ENCODE measurements around the gene SLC22A31.
"Not testable (repeated sequence)": the region's sequence is repeated elsewhere in the genome, so short reads cannot be mapped to it uniquely, and the experiment has no call there.

Gene SLC22A31

DNA sequence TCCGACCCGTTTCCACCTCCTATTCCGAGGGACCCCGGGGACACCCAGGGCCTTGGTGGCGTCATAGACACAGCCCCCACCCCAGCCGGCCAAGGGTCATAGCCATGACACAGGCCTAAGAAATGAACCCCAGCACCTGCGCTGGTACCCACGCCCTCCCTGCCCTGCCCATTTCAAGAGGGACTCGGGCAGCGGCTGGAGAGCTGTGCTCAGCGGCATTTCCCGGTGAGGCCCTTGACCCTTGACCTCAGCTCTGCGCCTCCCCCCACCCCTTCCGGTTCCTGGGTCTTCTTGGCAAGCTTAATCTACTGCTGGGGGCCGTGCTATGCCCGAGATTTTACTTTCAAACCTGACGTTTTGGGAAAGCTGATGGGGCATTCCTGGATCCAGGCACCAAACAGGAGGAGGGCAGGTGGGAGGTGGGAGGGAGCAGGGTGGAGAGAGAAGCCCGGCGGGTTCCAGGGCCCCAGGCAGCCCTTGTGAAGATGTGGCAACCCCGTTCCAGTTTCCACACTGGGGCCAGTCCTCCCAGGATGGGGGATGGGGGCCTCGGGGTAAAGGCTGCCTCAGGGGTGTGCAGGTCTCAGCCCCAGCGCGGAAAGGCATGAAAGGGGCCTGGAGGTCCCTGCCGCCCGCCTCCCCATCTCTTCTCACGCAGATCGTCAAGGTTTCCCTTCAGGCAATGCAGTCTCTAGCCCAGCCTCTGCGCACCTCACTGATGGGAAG, at the start of gene SLC22A31:
TSS of gene SLC22A31 (minus strand) at position 414 of the 726 bp plus-strand sequence. CDS start at position 378, 36 bp downstream.
- no peak for DNase-seq

DNA sequence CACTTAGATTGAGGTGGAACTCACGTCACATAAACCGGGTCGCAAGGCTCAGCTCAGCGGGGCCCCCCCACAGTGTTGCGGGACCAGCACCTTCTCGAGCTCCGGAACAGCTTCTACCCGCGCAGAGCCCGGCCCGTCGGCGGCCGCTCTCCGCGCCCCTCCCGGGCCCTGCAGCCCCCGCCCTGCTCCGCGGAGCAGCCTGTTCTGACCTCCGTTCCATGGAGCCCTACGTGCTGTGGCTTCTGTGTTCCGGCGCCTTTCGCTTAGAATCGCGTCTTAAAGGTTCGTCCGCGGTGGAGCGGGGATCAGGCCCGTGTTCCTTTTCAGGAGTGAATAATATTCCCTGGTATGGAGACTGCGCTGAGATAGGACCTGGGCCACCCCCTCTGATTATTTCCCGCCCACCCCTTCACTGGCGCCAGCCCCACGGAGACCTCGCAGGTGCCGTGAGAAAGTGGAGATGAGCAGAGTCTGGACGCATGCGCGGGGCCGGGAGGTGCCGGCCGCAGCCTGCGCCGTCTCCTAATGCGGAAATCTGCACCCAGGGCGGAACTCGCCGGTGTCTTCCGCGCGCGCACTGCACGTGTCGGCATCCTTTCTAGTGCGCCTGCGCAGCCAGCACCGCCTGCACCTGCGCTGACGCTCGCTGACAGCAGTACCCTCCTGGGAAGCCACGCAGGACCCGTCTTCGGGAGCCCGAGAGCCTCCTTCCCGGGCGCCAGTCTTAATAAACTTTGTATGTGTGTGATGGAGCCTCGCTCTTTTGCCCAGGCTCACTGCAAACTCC, 48.1 kb upstream of the SLC22A31 start:
- DNase-seq, result no peak

DNA sequence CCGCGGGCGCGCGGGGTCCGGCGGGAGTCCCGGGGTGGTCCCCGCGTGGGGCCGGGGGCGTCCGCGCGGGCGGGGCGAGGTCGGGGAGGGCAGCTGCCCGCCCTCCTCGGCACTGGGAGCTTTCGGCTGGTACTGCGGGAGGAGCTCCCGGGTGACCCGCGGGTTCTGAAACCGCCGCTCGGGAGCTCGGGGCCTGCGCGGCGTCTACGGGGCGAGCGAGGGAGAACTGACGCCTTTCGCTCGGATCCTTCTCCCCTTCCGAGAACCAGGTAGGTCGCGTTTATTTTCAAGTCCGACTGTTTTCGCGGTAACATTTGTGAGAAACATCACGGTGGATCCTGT, 47.4 kb upstream of the SLC22A31 start:
- DNase-seq, result not testable (repeated sequence)

DNA sequence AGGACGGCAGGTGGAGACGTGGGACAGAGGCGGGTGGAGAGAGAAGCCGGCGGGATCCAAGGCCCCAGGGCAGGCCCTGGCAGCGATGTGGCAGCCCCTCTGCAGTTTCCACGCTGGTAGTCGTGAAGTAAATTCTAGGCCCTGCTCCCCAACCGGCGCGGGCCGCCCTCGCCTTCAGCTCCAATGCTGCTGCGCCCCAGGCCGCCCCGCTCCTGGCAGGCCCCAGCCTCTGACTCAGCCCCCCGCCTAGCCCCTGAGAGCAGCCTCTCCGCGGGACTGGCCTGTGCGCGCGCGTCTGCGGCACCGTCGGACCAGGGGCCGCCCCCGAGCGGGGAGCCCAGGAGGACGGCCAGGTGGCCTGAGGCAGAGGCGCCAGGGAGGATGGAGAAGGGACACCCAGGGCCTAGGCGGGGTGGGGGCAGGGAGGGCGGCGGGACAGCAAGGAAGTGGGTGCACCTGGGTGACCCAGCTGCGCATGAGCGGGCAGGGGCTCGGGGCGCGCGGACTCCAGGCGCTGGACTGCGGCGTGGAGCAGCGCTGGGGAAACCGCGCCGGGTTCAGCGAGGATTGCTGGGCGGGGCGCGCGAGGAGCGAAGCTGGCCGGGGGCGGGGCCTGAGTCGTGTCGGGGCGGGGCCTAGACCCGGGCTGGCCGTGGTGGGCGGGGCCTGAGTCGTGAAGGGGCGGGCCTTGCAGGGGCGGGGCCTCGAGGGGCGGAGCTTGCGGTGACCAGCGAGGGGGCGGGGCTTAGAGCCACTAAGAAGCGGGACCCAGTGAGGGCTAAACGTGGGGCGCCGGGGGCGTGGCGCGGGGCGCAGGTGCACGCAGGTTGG, 46.8 kb upstream of the SLC22A31 start:
- DNase-seq, result peak; percentile 79

GRCh38 chr16:89246383-89246902, 46.1 kb upstream of the SLC22A31 start:
- no peak for DNase-seq

DNA sequence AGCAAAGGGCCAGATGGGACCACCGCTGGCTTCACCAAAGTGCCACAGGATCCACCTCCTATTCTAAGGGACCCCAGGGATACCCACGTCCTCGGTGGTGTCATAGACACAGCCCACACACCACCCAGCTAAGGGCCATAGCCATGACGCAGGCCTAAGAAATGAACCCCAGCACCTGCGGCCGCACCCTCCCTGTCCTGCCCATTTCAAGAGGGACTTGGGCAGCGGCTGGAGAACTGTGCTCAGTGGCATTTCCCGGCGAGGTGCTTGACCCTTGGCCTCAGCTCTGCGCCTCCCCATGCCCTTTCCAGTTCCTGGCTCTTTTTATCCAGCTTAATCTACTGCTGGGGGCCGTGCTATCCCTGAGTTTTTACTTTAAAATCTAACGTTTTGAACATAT, 44.4 kb upstream of the SLC22A31 start:
- DNase-seq, result no peak

DNA sequence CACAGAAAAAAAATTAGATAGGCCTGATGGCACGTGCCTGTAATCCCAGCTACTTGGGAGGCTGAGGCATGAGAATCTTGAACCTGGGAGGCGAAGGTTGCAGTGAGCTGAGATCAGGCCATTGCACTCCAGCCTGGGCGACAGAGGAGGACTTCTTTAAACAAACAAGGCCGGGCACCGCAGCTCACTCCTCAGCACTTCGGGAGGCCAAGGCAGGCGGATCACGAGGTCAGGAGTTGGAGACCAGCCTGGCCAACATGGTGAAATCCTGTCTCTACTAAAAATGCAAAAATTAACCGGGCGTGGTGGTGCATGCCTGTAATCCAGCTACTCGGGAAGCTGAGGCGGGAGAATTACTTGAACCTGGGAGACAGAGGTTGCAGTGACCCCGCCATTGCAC, 43.9 kb upstream of the SLC22A31 start:
- not testable (repeated sequence) for DNase-seq

DNA sequence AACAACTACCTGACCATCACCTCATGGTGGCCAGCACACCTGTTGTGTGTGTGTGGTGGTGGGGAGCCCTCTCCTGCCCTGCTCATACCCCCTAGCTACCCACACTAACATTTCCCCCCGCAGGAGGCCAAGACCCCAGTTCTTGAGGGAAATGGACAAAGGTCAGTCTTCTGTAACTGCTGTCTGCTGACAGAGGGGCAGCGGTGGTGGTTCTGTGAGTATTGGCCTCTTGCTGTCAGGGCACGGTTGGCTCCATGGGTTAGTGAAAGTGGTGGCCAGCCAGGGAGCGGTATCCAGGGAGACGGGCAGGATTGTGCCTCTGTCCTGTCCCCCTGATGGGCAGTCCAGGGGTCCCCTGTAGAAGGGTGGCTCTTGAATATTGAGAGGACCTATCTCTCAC, 43.3 kb upstream of the SLC22A31 start:
- DNase-seq, result no peak

GRCh38 chr16:89242795-89243200, 42.5 kb upstream of the SLC22A31 start:
- DNase-seq, result no peak

GRCh38 chr16:89241187-89242007, 41.1 kb upstream of the SLC22A31 start:
- DNase-seq, result peak; percentile 67

GRCh38 chr16:89237733-89238132, 37.4 kb upstream of the SLC22A31 start:
- DNase-seq, result no peak

DNA sequence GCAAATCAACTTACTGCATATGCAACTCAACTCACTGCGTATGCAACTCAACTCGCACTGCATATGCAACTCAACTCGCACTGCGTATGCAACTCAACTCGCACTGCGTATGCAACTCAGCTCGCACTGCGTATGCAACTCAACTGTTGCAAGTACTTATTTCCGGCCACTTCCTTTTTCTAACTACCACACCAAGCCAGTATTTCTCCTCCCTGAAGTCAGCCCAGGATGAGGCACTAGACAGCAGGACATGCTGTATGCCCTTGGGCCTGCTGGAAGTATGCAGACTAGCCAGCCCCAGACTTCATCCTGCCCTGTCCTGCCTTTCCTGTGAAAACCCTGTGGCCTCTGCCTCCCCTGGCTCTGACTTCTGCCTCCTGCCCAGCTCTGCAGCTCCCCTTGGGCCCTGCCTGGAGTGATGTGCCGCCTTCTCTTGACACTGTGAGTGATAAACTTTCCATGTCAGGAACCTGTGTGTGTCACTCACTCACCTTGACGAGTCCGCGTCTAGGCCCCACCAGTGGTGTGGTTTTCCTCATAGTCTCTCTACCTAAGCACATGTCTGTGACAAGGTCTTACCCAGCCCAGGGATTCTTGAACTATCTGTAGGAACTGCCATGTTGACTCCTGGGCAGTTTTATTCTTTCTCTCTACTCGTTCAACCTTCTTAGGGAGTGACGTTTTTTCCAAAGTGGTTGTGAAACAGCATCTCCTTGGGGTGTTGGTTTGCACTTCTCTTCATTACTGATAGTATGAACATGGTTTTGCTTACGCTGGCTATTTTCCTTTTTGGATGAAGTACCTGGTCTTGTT, 33.5 kb upstream of the SLC22A31 start:
- DNase-seq, result no peak

DNA sequence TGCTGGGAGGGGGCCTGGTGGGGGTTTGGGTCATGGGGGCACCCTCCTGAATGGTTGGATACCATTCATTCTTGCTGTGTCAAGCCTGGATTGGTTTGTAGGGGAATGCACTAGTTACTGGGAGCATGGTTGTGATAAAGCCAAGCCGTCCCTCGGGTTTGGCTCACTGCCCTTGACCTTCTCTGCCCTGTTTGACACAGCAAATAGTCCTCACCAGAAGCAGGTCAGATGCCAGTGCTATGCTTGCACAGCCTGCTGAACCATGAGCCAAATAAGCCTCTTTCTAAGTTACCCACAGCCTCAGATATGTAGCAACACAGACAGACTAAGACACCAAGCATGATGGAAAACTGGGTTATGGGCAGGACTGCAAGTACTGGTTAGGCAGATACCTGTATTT, 31.8 kb upstream of the SLC22A31 start:
- no peak for DNase-seq

DNA sequence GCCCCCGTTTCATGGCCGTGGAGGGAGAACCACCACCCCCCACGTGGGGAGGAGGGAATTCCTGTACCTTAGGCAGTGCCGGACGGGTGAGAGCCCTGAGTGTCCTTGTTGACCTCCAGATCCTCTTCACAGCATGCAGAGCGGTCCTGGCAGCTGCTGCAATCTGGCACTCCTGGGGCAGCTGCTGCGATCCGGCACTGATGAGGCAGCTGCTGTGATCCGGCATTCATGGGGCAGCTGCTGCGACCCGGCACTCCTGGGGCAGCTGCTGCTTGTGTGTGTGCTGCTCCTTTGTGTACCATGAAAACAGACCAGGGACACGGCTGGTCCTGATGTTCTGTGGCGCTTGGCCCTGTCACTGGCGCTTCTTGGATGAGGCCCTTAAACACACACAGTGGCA, 29.9 kb upstream of the SLC22A31 start:
- no peak for DNase-seq

GRCh38 chr16:89224665-89225064, 24.3 kb upstream of the SLC22A31 start:
- DNase-seq, result no peak

DNA sequence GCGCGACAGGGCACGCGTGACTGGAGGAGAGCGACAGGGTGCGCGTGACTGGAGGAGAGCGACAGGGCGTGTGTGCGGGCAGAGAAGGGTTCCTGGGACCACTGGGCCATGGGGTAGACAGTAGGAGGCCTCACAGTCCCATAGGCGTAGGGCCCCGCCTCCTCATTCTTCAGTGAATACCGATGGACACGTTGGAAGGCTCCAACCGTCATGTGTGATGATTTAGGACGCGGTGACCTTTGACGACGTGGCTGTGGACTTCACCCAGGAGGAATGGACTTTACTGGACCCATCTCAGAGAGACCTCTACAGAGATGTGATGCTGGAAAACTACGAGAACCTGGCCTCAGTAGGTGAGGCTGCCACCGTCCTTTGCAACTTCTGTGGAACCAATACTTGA, 22.6 kb upstream of the SLC22A31 start:
- DNase-seq, result no peak

GRCh38 chr16:89221604-89222003, 21.3 kb upstream of the SLC22A31 start:
- DNase-seq, result no peak

DNA sequence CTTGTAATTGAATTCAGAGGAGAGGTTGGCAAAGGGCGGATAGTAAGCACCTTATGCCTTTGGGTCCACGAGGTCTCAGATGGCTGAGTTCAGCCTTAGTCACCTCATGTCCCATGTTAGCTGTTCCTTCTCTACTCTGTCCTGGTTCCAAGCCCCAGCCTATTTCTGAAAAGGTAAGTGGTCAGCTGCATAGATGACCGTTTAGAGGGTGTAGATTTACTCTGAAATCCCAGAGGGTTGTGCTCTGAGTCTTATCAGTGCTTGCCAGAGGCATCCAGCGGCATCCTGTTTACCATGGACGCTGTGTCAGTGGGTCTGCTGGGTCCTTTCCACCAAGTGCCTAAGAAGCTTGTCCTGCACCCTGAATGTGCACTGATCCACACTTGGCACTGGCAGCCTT, 19.0 kb upstream of the SLC22A31 start:
- no peak for DNase-seq

DNA sequence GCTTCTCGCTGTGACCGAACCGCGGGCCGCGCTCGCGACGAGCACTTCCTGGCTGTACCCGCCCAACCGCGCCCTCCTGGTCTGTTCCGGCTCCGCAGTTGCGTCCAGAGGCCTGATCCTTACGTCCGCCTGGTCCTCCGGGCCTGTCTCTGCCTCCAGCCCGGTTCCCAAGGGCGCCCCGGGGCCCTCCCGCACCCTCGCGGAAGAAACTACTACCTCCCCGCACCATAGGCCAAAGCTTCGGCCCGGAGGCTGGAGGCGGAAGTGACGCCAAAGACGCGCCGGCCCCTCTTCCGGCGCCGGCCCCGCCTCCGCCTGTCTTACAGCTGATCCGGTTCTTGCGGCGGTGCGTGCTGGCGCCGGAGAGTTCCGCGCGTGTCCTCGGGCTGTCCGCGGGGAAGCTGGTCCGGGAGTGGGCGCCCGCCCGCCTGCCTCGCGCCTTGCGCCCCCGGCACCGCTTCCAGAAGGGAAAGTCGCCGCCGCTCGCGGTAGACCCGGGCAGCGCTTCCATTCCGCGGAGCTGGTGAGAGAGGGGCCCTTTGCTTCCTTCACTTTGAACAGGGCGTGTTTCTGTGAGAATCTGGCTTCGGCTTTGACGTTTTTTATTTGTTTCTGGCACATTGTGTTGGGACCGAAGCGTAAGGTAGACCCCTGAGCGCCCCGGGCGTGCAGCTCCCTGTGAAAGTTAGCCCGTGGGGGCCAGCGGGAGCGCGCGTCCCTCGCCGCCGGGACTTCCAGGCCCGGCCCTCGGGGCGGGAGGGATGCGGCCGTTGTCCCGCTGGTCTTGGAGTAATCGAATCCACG, 17.3 kb upstream of the SLC22A31 start, which contains the start of gene ZNF778:
TSS of gene ZNF778 (plus strand) at position 316 of the 804 bp plus-strand sequence. CDS start 3,425 bp downstream, outside the sequence.
- DNase-seq, result peak; percentile 30

GRCh38 chr16:89217138-89217387, 16.7 kb upstream of the SLC22A31 start:
- DNase-seq, result no peak
